Coronary artery (tissue), 2 donors: Measurements from ENCODE around the gene DYNC1I1.

Experiments
- DNase-seq: peaks from one replicate; pipeline ENCODE4 v3.0.0-alpha.2; 2017; ENCODE audit warnings: low spot score
- H3K27ac ChIP-seq, 2 donors: fragments of 200-600 bp; sonication (generic); one replicate each; pipeline ENCODE4 v1.5.1; 2016 to 2019
- H3K4me3 ChIP-seq: fragments of 200-600 bp; sonication (generic); 2 replicates; pipeline ENCODE4 v1.5.1; 2016; ENCODE audit warnings: mild to moderate bottlenecking, moderate library complexity
- TF ChIP-seq, protein P1 (sequence below): fragments of 200-600 bp; sonication (generic); IDR thresholded peaks from one replicate; pipeline ENCODE4 v1.5.1; 2019; ENCODE audit warnings: antibody characterized with exemption

The DYNC1I1 gene

DNA sequence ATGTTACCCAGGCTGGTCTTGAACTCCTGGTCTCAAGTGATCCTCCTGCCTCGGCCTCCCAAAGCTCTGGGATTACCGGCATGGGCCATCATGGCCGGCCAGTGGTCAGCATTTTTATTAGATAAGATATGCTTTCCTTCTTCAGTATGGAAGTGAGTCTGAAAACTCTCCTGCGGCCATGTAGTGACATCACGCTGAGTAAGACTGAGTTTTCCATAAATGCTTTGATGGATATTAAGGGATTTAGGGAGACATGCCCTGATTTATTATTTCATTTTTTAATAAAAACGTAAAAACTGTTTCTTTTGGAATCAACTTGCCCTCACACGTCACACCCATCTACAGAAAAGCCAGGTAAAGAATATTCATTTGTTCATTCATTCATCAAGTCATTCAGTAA is 48.4 kb downstream of the DYNC1I1 start:
- DNase-seq = no peak
- Histone ChIP-seq H3K4me3 (no peak overlapping the region), H3K27ac (no peak overlapping the region)
- TF ChIP-seq, protein P1, sequence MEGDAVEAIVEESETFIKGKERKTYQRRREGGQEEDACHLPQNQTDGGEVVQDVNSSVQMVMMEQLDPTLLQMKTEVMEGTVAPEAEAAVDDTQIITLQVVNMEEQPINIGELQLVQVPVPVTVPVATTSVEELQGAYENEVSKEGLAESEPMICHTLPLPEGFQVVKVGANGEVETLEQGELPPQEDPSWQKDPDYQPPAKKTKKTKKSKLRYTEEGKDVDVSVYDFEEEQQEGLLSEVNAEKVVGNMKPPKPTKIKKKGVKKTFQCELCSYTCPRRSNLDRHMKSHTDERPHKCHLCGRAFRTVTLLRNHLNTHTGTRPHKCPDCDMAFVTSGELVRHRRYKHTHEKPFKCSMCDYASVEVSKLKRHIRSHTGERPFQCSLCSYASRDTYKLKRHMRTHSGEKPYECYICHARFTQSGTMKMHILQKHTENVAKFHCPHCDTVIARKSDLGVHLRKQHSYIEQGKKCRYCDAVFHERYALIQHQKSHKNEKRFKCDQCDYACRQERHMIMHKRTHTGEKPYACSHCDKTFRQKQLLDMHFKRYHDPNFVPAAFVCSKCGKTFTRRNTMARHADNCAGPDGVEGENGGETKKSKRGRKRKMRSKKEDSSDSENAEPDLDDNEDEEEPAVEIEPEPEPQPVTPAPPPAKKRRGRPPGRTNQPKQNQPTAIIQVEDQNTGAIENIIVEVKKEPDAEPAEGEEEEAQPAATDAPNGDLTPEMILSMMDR = no peak

GRCh38 chr7:95822717-95823116 is 50.4 kb downstream of the DYNC1I1 start:
- no peak for DNase-seq
- TF ChIP-seq, protein P1 = no peak
- H3K27ac ChIP-seq = no peak overlapping the region
- H3K4me3 ChIP-seq = no peak overlapping the region

DNA sequence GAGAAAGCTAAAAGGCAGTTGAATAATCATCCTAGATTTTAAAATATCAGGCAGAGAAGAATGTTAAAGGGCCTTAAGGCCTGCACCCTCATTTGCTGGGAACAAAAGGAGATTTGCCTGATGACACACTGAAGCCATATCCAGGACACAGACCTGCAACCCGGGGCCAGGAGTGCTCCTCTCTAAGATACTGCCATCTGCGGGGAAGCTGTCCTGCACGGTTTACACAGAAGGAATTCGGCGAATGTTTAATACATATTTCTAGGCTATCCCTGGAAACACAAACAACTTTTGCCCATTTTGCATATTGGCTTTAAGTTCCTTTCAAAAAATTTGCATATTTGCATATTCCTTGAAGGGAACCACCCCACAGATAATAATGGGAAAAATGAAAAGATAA is 52.3 kb downstream of the DYNC1I1 start:
- TF ChIP-seq, protein P1 = no peak
- no peak overlapping the region for H3K4me3 ChIP-seq
- no peak for DNase-seq
- H3K27ac ChIP-seq = no peak overlapping the region

- TF ChIP-seq, protein P1 = no peak
- Histone ChIP-seq H3K4me3 (no peak overlapping the region), H3K27ac (no peak overlapping the region)
- no peak for DNase-seq
Measured at GRCh38 chr7:95828824-95829790, 56.8 kb downstream of the DYNC1I1 start.

DNA sequence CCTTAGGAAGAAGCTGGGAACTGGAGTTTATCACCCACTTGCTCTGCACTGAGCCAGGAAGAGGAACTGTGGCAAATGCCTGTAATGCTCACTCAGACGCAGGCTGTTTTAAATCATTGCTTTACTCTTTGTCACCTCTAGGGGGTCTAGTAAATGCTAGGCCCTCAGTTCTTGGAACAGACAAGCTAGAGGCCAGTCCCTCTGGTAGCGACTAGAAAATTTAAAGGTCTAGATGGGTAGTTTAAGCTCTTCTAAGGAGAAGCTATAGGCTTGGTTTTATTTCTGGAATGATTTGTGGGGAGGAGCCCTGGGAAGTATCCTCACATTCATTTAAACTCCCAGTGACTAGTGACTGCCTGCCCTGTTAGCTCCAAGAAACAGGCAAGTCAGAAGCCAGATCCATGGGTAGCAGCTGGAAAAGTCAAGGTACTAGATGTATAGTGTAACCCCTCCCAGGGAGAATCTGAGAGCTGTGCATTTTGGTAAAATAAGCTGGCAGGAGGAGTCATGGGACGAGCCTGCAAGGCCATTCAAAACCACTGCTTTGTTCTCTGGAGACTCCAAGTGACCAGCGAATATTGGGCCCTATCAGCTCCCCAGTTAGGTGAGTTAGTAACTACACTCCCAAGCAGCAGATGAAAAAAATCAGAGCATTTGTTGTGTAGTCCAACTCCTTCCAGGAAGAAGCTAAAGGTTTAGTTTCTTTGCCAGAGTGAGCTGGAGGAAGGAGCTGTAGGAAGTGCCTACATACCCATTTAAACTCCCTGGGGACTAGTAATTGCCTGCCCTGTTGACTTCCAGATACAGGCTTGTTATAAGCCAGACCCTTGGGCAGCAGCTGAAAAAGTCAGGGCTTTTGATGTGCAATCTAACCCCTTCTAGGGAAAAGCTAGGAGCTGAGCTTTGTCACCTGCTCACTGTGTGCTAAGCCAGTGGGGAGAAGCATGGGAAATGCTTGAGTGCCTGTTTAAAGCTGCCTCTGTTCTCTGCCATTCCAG is 68.9 kb downstream of the DYNC1I1 start:
- DNase-seq = no peak
- TF ChIP-seq, protein P1 = no peak
- H3K4me3 ChIP-seq = no peak overlapping the region
- H3K27ac ChIP-seq = no peak overlapping the region

GRCh38 chr7:95843286-95843685 is 70.9 kb downstream of the DYNC1I1 start:
- TF ChIP-seq, protein P1 = no peak
- H3K4me3 ChIP-seq = no peak overlapping the region
- no peak overlapping the region for H3K27ac ChIP-seq
- DNase-seq = no peak
